Stimulated activated CD4-positive, alpha-beta T cell treated with anti-CD3 and anti-CD28 coated beads, TNF-alpha, amount 100 ng/mL, for 1 hour (primary cell): ENCODE results near the gene MYH9.
A peak's percentile ranks its signal among the peaks of the same experiment; 100 is the strongest.

Source experiments
- DNase-seq, 3 donors: peaks; one replicate each; pipeline ENCODE4 v3.0.0-alpha.2; 2020; ENCODE audit warnings: low read depth in 3 of 3, low spot score in 1 of 3

Gene MYH9

GRCh38 chr22:36319595-36320497 is 67.9 kb downstream of the MYH9 start:
- no peak for DNase-seq

- no peak for DNase-seq
These were observed 69.3 kb downstream of the MYH9 start for GRCh38 chr22:36318442-36318841.

GRCh38 chr22:36317658-36318271 is 70.0 kb downstream of the MYH9 start:
- no peak for DNase-seq

GRCh38 chr22:36316419-36316818 is 71.3 kb downstream of the MYH9 start:
- no peak for DNase-seq

- no peak for DNase-seq
These were observed 72.4 kb downstream of the MYH9 start for GRCh38 chr22:36315325-36315724.

- DNase-seq, result no peak
These were observed 76.2 kb downstream of the MYH9 start for GRCh38 chr22:36311386-36312085.

- no peak for DNase-seq
These were observed 78.9 kb downstream of the MYH9 start for GRCh38 chr22:36308880-36309279.

GRCh38 chr22:36306227-36306626 is 81.5 kb downstream of the MYH9 start:
- no peak for DNase-seq

GRCh38 chr22:36305813-36306212 is 82.0 kb downstream of the MYH9 start:
- no peak for DNase-seq

GRCh38 chr22:36304429-36304828 is 83.3 kb downstream of the MYH9 start:
- DNase-seq, result no peak

GRCh38 chr22:36303874-36304273 is 83.9 kb downstream of the MYH9 start:
- no peak for DNase-seq

- DNase-seq, result no peak
These were observed 84.7 kb downstream of the MYH9 start for GRCh38 chr22:36303115-36303467.

GRCh38 chr22:36302439-36303114 is 85.2 kb downstream of the MYH9 start:
- DNase-seq, result no peak

- DNase-seq, result no peak
These were observed 85.9 kb downstream of the MYH9 start for GRCh38 chr22:36301851-36302250.

GRCh38 chr22:36301384-36301828 is 86.4 kb downstream of the MYH9 start:
- peak; percentile 63 to 76 (median 75) for DNase-seq

GRCh38 chr22:36300396-36301212 is 87.2 kb downstream of the MYH9 start:
- DNase-seq, result no peak

- DNase-seq, result no peak
These were observed 87.9 kb downstream of the MYH9 start for GRCh38 chr22:36299911-36300310.

- DNase-seq, result no peak
These were observed 88.5 kb downstream of the MYH9 start for GRCh38 chr22:36299295-36299694.

GRCh38 chr22:36298601-36299000 is 89.2 kb downstream of the MYH9 start:
- no peak for DNase-seq

- DNase-seq, result no peak
These were observed 89.6 kb downstream of the MYH9 start for GRCh38 chr22:36298118-36298517.

- DNase-seq, result no peak
These were observed 90.2 kb downstream of the MYH9 start for GRCh38 chr22:36297568-36297967.
